Measurements from ENCODE around the gene XRN1. TPM values are rescaled to one million over a fixed set of nuclear protein-coding genes. Genes with fewer than 3 reads are reported as not detected.

Gene XRN1
- total RNA-seq, 2 experiments from 2014 or later, result 64.4 to 82.7 TPM

- H3K9me3 Mint-ChIP-seq (ENCODE audit: low read depth), result no peaks in the 10 kb centered on the region
- H3K27me3 Mint-ChIP-seq, result no peaks in the 10 kb centered on the region
- no peak overlapping the region for H3K4me3 Mint-ChIP-seq
- peaks cover 14% of the 10 kb centered on the region for H3K36me3 Mint-ChIP-seq
- H3K27ac Mint-ChIP-seq, result peak overlapping the region; percentile 74
- peaks cover 31% of the 10 kb centered on the region for H3K4me1 Mint-ChIP-seq
- ATAC-seq (peak; percentile 28), DNase-seq (no peak)
- CTCF ChIA-PET, result interaction anchor here (0.9 to 2.3 kb wide), 4 partner anchors 9 to 144 kb away, joined by 3 to 11 read pairs (median 4); no protein-coding TSS in a partner anchor
Measured at GRCh38 chr3:142269767-142270166, 178.1 kb downstream of the XRN1 start.

GRCh38 chr3:142268426-142268825 is 179.4 kb downstream of the XRN1 start:
- peaks cover 7% of the 10 kb centered on the region for H3K36me3 Mint-ChIP-seq
- no peak for ATAC-seq
- peaks cover 31% of the 10 kb centered on the region for H3K4me1 Mint-ChIP-seq

GRCh38 chr3:142267269-142267668 is 180.6 kb downstream of the XRN1 start:
- peaks cover 7% of the 10 kb centered on the region for H3K36me3 Mint-ChIP-seq
- CTCF ChIA-PET, result interaction anchor here (2.0 kb wide), 1 partner anchor 12 kb away, joined by 5 read pairs; no protein-coding TSS in a partner anchor
- no peak overlapping the region for H3K27ac Mint-ChIP-seq

More at GRCh38 chr3:142268426-142268825, 179.4 kb downstream of the XRN1 start:
- no peak overlapping the region for H3K4me3 Mint-ChIP-seq
- no peak overlapping the region for H3K27ac Mint-ChIP-seq
- H3K27me3 Mint-ChIP-seq, result no peaks in the 10 kb centered on the region
- DNase-seq, result no peak
- CTCF ChIA-PET, result no interaction called here
- H3K9me3 Mint-ChIP-seq (ENCODE audit: low read depth), result no peaks in the 10 kb centered on the region

GRCh38 chr3:142263112-142263511 is 184.7 kb downstream of the XRN1 start:
- CTCF ChIA-PET, result no interaction called here
- H3K4me1 Mint-ChIP-seq, result peaks cover 6% of the 10 kb centered on the region
- ATAC-seq, result no peak
- no peaks in the 10 kb centered on the region for H3K27me3 Mint-ChIP-seq
- H3K36me3 Mint-ChIP-seq, result peaks cover 4% of the 10 kb centered on the region
- no peak overlapping the region for H3K27ac Mint-ChIP-seq
- no peak overlapping the region for H3K4me3 Mint-ChIP-seq
- no peak for DNase-seq
- no peaks in the 10 kb centered on the region for H3K9me3 Mint-ChIP-seq (ENCODE audit: low read depth)

More at GRCh38 chr3:142267269-142267668, 180.6 kb downstream of the XRN1 start:
- ATAC-seq (no peak), DNase-seq (no peak)
- peaks cover 31% of the 10 kb centered on the region for H3K4me1 Mint-ChIP-seq
- H3K27me3 Mint-ChIP-seq, result no peaks in the 10 kb centered on the region
- no peaks in the 10 kb centered on the region for H3K9me3 Mint-ChIP-seq (ENCODE audit: low read depth)
- no peak overlapping the region for H3K4me3 Mint-ChIP-seq

GRCh38 chr3:142259359-142259758 is 188.5 kb downstream of the XRN1 start:
- H3K27ac Mint-ChIP-seq, result no peak overlapping the region
- CTCF ChIA-PET, result no interaction called here
- H3K4me1 Mint-ChIP-seq, result peaks cover 3% of the 10 kb centered on the region
- no peak overlapping the region for H3K4me3 Mint-ChIP-seq
- H3K27me3 Mint-ChIP-seq, result peaks cover 2% of the 10 kb centered on the region
- no peaks in the 10 kb centered on the region for H3K9me3 Mint-ChIP-seq (ENCODE audit: low read depth)
- H3K36me3 Mint-ChIP-seq, result no peaks in the 10 kb centered on the region
- no peak for ATAC-seq
- DNase-seq, result no peak

GRCh38 chr3:142256712-142257333 is 191.0 kb downstream of the XRN1 start:
- Mint-ChIP-seq H3K27ac (no peak overlapping the region), H3K36me3 (peaks cover 7% of the 10 kb centered on the region), H3K27me3 (peaks cover 12% of the 10 kb centered on the region), H3K4me3 (no peak overlapping the region), H3K4me1 (peaks cover 3% of the 10 kb centered on the region), H3K9me3 (ENCODE audit: low read depth) (peaks cover 8% of the 10 kb centered on the region)
- ATAC-seq (no peak), DNase-seq (no peak)
- CTCF ChIA-PET, result interaction anchor here (0.6 to 1.2 kb wide), 3 partner anchors 21 to 341 kb away, joined by 3 read pairs; no protein-coding TSS in a partner anchor

Other genes starting within 250 kb of the XRN1 start
- 10 to 100 TPM; 18.8 to 25.7 TPM for gene GK5, start 222.5 kb downstream of the XRN1 start, total RNA-seq
- 10 to 100 TPM; 34.9 to 40.0 TPM for gene ATR, start 130.7 kb upstream of the XRN1 start, total RNA-seq
- gene PLS1, start 148.4 kb upstream of the XRN1 start, total RNA-seq, result 1 to 10 TPM; 4.2 to 4.5 TPM

Measured in activated CD8-positive, alpha-beta memory T cell treated with anti-CD3 and anti-CD28 coated beads, Interleukin-2, amount 10 ng/mL, durations not matched to agents 7 days and 5 days (primary cell).